Karpas-422 (cell line): ENCODE measurements around the gene HPN. TPM values are rescaled to one million over a fixed set of nuclear protein-coding genes. Genes with fewer than 3 reads are reported as not detected.
A peak's percentile ranks its signal among the peaks of the same experiment; 100 is the strongest.

Experiments used
- DNase-seq: peaks from one replicate; pipeline ENCODE4 v3.0.0-alpha.2; 2015
- H2AFZ ChIP-seq: fragments of 200-600 bp; sonication (generic); 2 replicates; pipeline ENCODE4 v1.6.1; 2014; ENCODE audit warnings: antibody characterized with exemption, low read length, mixed read lengths
- H3K27ac ChIP-seq: fragments of 200-600 bp; sonication (generic); 2 replicates; pipeline ENCODE4 v1.5.1; 2014; ENCODE audit warnings: mild to moderate bottlenecking, low read length, moderate library complexity
- H3K27me3 ChIP-seq: fragments of 200-600 bp; sonication (generic); 2 replicates; pipeline ENCODE4 v1.6.1; 2014; ENCODE audit warnings: low read length, mixed read lengths
- H3K36me3 ChIP-seq: fragments of 200-600 bp; sonication (generic); 2 replicates; pipeline ENCODE4 v1.6.1; 2014; ENCODE audit warnings: low read length, mixed read lengths; ENCODE audit not compliant: insufficient read depth
- H3K4me1 ChIP-seq: fragments of 200-600 bp; sonication (generic); 2 replicates; pipeline ENCODE4 v1.6.1; 2014; ENCODE audit warnings: mild to moderate bottlenecking, low read length, mixed read lengths
- H3K4me2 ChIP-seq: fragments of 200-600 bp; sonication (generic); 2 replicates; pipeline ENCODE4 v1.6.1; 2014; ENCODE audit warnings: low read length, low read depth, mild to moderate bottlenecking; ENCODE audit not compliant: poor library complexity, severe bottlenecking
- H3K4me3 ChIP-seq: fragments of 200-600 bp; sonication (generic); 2 replicates; pipeline ENCODE4 v1.5.1; 2014; ENCODE audit warnings: mild to moderate bottlenecking, antibody characterized with exemption, low read length, mixed read lengths
- H3K79me2 ChIP-seq: fragments of 200-600 bp; sonication (generic); 2 replicates; pipeline ENCODE4 v1.6.1; 2014; ENCODE audit warnings: mild to moderate bottlenecking, low read length, mixed read lengths
- H3K9ac ChIP-seq: fragments of 200-600 bp; sonication (generic); 2 replicates; pipeline ENCODE4 v1.6.0; 2014; ENCODE audit warnings: low read length
- H3K9me2 ChIP-seq: fragments of 200-600 bp; sonication (generic), shearing (Covaris generic); replicated peaks from 2 replicates; pipeline ENCODE4 v1.6.0; 2014; ENCODE audit warnings: mild to moderate bottlenecking, low read length, moderate library complexity; ENCODE audit not compliant: insufficient read depth
- H3K9me3 ChIP-seq: fragments of 300-700, 200-600 bp; sonication (generic); 2 replicates; pipeline ENCODE4 v1.6.1; 2014; ENCODE audit warnings: low read length, mixed read lengths
- H4K20me1 ChIP-seq: fragments of 200-600 bp; sonication (generic); 2 replicates; pipeline ENCODE4 v1.6.1; 2014; ENCODE audit warnings: mild to moderate bottlenecking, antibody characterized with exemption, low read length, low read depth; ENCODE audit not compliant: insufficient read depth
- total RNA-seq: library from RNA; depleted of rRNA; stranded (reverse); fragments of >200 nt; shearing (Covaris generic); gene quantifications from 2 replicates; pipeline ENCODE4 v1.2.3, GENCODE V29; 2014; ENCODE audit warnings: low replicate concordance

Gene HPN
- total RNA-seq, 1 experiment from 2014 or later, result 0.11 TPM

DNA sequence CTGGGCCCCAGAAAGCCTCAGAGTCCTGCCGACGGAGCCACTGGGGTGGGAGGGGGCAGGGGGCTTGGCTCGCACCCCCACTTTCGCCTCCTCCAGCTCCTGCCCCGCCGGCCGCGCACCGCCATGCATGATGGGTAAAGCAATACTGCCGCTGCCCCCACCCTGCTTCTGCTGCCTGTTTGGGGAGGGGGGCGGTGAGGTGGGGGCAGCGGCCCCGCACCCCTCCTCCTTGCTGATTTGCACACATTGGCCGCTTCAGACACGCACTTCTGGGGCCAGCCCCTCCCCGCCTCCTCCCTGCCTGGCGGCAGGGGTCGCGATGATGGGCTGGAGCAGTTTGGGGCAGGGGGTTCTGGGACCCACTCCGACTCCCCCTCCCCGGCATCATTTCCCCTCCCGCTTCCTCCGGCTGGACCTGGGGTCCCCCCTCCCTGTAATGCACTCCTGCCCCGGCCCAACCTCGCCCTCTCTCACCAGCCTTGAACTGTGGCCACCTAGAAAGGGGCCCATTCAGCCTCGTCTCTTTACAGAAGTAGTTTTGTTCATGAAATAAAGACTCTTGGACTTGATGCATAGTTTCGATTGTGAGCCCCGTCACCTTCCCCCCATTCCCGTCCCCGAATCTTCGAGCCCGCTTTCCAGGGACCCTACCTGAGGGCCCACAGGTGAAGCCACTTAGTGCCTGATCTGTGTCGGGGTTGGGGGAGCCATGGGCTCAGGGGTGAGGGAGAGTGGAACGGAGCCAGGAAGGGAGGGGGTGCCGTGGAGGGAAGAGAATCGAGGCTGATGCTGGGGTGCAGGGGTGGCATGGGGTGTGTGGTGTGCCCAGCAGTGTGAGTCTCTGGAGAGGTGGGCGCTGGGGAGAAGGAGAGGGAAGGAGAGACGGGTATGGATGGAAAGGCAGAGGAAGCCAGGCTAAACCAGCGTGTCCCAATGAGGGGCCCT is 1.4 kb upstream of the HPN start:
- no peak overlapping the region for H3K27ac ChIP-seq
- H2AFZ ChIP-seq, result 0 out of 2 replicates have a peak overlapping the region, but pooled peaks have one; percentile 36
- H3K4me3 ChIP-seq, result peak overlapping the region; percentile 44; the same call in 1 of the 2 replicates
- H3K9me3 ChIP-seq, result no peaks in the 10 kb centered on the region
- H3K36me3 ChIP-seq, result no peaks in the 10 kb centered on the region
- no peak for DNase-seq
- no peaks in the 10 kb centered on the region for H3K27me3 ChIP-seq
- no peaks in the 10 kb centered on the region for H4K20me1 ChIP-seq
- H3K4me1 ChIP-seq, result peaks cover 6% of the 10 kb centered on the region
- peak overlapping the region; percentile 56 for H3K9ac ChIP-seq
- H3K79me2 ChIP-seq, result no peaks in the 10 kb centered on the region
- peak overlapping the region; percentile 48 for H3K4me2 ChIP-seq
- no peaks in the 10 kb centered on the region for H3K9me2 ChIP-seq

DNA sequence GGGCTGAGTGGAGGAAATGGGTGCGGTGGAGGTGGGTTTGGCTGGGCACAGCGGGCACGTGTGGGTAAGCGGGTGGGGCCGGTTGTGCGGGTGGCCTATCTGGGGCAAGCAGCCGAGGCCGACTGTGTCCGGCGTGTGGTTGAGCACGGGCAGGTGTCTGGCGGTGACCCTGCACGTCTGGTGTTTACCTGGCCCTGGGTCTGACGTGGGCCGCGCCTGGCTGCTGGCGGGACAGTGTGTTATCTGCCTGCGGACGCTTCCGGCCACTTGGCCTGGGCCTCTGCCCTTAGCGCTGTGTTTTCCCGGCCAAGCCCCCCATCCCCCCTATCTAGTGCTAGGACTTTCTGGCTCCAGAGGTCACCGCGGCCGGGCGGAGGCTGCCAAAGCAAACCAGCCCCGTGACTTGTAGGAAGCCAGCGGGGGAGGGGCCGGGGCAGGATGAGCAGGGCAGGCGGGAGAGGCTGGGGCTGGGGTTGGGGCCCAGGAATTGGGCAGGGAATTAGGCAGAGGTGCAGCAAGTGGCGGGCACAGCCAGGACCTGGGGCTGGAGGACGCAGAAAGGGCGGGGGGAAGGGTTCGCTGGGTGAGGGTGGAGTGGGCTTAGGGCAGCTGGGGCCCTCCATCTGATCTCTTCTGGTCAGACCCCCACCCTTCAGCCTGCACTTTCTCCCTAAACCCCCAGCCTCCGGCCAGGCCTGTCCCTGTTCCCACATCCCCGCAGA is 534 bp upstream of the HPN start:
- no peaks in the 10 kb centered on the region for H3K36me3 ChIP-seq
- no peak overlapping the region for H3K4me2 ChIP-seq
- no peaks in the 10 kb centered on the region for H3K27me3 ChIP-seq
- H3K4me1 ChIP-seq, result peaks cover 6% of the 10 kb centered on the region
- H3K9ac ChIP-seq, result no peak overlapping the region
- no peak overlapping the region for H2AFZ ChIP-seq
- no peaks in the 10 kb centered on the region for H3K79me2 ChIP-seq
- no peak overlapping the region for H3K4me3 ChIP-seq
- H4K20me1 ChIP-seq, result no peaks in the 10 kb centered on the region
- no peaks in the 10 kb centered on the region for H3K9me2 ChIP-seq
- H3K27ac ChIP-seq, result no peak overlapping the region
- no peaks in the 10 kb centered on the region for H3K9me3 ChIP-seq
- no peak for DNase-seq

DNA sequence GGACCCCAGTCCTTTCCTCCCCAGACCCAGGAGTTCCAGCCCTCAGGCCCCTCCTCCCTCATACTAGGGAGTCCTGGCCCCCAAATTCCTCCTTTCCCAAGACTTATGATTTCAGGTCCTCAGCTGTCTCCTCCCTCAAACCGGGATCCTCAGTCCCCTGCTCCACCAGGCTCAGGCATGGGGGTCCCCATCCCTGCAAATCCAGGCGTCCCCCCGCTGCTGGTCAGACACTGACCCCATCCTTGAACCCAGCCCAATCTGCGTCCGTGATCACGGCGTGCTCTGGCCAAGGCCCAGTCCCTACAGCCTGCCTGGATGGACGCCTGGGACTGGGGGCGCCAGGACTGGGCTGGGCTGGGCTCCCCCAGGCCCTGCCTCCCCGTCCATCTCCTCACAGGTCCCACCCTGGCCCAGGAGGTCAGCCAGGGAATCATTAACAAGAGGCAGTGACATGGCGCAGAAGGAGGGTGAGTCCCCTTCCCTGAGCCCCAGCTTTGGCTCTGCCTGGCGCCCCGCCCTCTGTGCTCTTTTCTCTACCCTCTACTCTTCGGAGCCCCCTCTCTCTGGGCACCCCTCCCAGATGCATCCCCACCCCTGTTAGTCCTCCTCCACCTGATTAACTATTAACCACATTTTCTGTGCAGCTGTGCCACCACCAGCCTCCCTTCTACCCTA is 672 bp downstream of the HPN start:
- Histone ChIP-seq H3K9me2 (no peaks in the 10 kb centered on the region), H3K4me2 (no peak overlapping the region), H3K4me3 (no peak overlapping the region), H3K79me2 (no peaks in the 10 kb centered on the region), H3K36me3 (no peaks in the 10 kb centered on the region), H3K9me3 (no peaks in the 10 kb centered on the region), H2AFZ (no peak overlapping the region), H3K9ac (no peak overlapping the region), H3K4me1 (peaks cover 6% of the 10 kb centered on the region), H3K27ac (no peak overlapping the region), H3K27me3 (no peaks in the 10 kb centered on the region), H4K20me1 (no peaks in the 10 kb centered on the region)
- DNase-seq, result no peak

DNA sequence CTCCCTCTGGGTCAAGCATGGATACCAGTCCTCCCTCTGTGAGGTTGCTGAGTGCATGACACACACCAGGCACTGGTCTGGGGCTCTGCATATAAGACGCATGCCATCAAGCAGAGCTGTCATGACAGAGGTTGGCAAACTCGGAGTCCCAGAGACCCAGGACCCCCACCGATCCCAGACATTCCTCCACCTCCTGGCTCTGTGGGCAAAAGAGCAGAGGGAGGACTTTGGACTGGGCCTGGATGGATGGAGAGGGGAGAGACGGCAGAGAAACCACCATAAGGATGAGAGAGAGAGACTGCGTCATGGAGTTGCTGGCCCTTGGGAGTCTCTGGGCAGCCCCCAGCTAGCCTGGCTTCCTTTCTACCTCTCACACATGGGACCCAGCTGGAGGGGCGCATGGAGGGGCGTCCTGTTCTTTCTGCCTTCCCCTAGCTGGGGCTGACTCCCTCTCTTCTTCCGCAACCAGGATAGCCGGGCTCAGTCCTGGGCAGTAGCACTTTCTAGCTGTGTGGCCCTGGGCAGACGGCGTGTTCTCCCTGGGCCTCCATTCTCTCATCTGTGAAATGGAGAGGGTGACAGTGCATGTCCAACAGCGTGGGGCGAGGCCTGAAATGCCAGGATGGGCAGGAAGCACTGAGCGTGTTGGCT is 1.6 kb downstream of the HPN start:
- no peaks in the 10 kb centered on the region for H3K27me3 ChIP-seq
- no peaks in the 10 kb centered on the region for H3K36me3 ChIP-seq
- DNase-seq, result no peak
- H3K4me3 ChIP-seq, result no peak overlapping the region
- H3K9me2 ChIP-seq, result no peaks in the 10 kb centered on the region
- no peaks in the 10 kb centered on the region for H3K9me3 ChIP-seq
- H3K27ac ChIP-seq, result no peak overlapping the region
- H3K79me2 ChIP-seq, result no peaks in the 10 kb centered on the region
- no peak overlapping the region for H3K4me2 ChIP-seq
- no peaks in the 10 kb centered on the region for H4K20me1 ChIP-seq
- H3K4me1 ChIP-seq, result peaks cover 6% of the 10 kb centered on the region
- H3K9ac ChIP-seq, result no peak overlapping the region
- no peak overlapping the region for H2AFZ ChIP-seq

DNA sequence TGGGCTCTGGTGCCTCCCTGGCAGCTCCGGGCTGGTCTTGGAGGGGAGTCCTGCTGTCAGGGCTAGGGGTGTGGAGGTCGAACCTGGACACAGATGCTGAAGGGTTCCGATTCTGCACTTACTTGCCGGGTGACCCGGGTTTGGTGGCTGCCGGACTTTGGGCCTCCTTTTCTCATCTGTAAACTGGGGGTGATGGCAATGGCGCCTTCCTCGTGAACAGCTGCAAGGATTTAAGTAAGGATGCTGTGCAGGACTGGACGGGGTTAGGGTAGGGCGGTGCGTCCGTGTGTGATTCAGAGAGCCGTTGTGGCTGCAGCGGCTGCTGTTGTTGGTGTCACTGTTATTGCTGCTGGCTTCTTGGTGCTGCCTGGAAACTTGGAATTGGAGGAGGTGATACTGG is 2.4 kb downstream of the HPN start:
- no peaks in the 10 kb centered on the region for H4K20me1 ChIP-seq
- no peak overlapping the region for H2AFZ ChIP-seq
- no peak overlapping the region for H3K9ac ChIP-seq
- H3K36me3 ChIP-seq, result no peaks in the 10 kb centered on the region
- H3K9me3 ChIP-seq, result no peaks in the 10 kb centered on the region
- no peak for DNase-seq
- H3K4me3 ChIP-seq, result no peak overlapping the region
- H3K27me3 ChIP-seq, result no peaks in the 10 kb centered on the region
- no peaks in the 10 kb centered on the region for H3K9me2 ChIP-seq
- peaks cover 6% of the 10 kb centered on the region for H3K4me1 ChIP-seq
- H3K4me2 ChIP-seq, result no peak overlapping the region
- H3K79me2 ChIP-seq, result no peaks in the 10 kb centered on the region
- H3K27ac ChIP-seq, result no peak overlapping the region

DNA sequence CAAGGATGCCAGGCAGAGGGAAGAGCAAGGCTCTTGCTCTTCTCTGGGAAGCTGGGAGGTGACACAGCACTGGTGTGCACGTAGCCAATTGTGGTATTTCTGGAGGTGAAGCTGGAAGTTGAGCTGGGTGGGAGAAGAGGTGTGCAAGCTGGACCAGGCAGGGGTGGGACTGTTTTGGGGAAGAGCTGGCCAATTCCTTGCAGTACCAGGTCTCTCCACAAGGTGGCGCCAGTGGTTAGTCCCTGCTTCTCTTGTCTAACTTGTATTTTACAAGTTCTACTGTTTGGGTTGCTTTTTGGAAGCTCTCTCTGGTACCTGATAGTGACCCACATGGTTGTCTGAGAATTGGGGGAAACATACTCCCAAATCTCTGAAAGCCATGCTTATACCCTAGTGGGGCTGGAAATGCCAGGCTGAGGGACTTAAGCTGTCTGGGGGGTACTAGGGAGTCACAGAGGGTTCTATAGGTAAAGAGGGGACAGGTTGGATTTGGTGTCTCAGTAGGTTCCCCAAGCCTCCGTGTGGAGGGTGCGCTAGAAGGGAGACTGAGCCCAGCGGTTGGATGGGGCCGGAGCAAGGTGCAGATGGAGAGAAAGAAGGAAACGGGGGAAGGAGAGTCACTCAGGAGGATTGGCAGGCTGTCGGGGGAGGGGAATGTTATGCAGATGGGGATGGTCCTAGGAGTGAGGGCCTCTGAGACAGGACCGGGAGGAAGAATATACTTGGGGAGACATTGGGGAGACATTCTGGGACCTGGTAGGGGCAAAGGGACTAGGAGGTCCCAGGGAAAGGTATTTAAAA is 3.0 kb downstream of the HPN start:
- H4K20me1 ChIP-seq, result no peaks in the 10 kb centered on the region
- no peak overlapping the region for H3K4me3 ChIP-seq
- peaks cover 6% of the 10 kb centered on the region for H3K4me1 ChIP-seq
- no peak overlapping the region for H2AFZ ChIP-seq
- H3K36me3 ChIP-seq, result no peaks in the 10 kb centered on the region
- H3K9ac ChIP-seq, result no peak overlapping the region
- H3K4me2 ChIP-seq, result no peak overlapping the region
- peak; percentile 74 for DNase-seq
- H3K79me2 ChIP-seq, result no peaks in the 10 kb centered on the region
- no peaks in the 10 kb centered on the region for H3K9me3 ChIP-seq
- no peak overlapping the region for H3K27ac ChIP-seq
- H3K9me2 ChIP-seq, result no peaks in the 10 kb centered on the region
- no peaks in the 10 kb centered on the region for H3K27me3 ChIP-seq

DNA sequence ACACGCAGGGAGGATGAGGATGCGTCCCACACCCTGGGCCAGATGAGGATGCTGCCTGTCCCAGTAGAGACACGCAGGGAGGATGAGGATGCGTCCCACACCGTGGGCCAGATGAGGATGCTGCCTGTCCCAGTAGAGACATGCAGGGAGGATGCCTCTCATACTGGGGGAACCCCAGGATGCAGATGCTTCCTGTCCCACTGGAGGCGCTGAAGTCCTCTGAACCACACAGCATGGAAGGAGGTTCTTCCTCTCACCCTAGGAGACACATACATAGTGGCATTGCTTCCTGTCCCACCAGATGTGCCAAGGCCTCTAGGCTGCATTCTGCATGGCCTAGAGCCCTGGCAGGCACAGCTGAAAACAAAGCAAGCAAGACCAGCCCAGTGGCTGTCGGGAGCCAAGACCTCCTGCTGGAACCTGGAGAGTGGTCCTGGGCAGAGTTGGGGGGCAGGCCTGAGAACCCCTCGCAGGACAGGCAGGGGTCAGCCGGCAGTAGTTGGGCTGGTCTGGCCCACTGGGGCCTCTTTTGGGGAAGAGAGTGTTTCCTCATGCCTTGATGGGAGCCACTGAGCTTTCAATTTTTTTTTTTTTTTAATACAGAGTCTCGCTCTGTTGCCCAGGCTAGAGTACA is 4.3 kb downstream of the HPN start:
- Histone ChIP-seq H3K9ac (no peak overlapping the region), H3K9me3 (no peaks in the 10 kb centered on the region), H3K36me3 (no peaks in the 10 kb centered on the region), H3K9me2 (no peaks in the 10 kb centered on the region), H4K20me1 (no peaks in the 10 kb centered on the region), H3K27me3 (no peaks in the 10 kb centered on the region), H3K27ac (no peak overlapping the region), H3K4me3 (no peak overlapping the region), H3K4me2 (no peak overlapping the region), H3K4me1 (no peaks in the 10 kb centered on the region), H2AFZ (no peak overlapping the region), H3K79me2 (no peaks in the 10 kb centered on the region)
- peak; percentile 84 for DNase-seq
